ENCODE results near the gene UBE2S.

DNA sequence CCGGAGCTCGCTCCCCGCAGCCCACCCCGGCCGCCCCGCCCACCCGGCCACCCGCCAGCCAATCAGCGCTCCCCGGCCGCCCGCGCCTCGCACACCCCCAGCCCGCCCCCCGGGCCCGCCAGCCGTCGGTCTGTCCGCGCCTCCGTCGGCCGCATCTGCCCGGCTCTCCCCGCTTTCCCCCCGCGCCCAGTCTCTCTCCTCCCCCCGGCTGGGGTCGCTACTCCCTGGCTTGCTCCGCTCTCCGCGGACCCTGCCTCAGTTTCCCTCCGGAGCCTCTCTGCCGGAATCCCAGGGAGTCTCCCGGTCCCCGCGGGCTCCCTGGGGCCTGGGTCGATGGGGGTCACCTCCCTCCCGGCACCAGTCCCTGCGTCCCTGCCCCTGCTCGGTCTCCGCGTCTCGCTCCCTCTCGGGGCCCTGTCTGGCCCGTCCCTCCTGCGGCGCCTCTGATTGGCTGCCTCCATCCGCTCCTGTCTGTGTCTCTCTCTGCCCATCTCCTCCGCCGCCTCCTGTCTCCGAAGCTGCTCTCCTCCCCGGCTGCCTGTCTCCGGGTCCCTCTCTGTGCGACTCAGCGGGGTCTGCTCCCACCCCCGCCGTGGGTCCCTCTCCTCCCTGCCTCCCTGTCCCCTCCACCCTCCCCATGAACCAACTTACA is 37.8 kb downstream of the UBE2S start:
- TF ChIP-seq CTCF (IDR thresholded peaks at IDR 0.05) (no peak), POLR2A (IDR thresholded peaks at IDR 0.05) (no peak)
